PC-9 (cell line): ENCODE measurements around the gene SLC28A2. TPM values are rescaled to one million over a fixed set of nuclear protein-coding genes. Genes with fewer than 3 reads are reported as not detected.

Experiments used
- BruUV-seq: library from RNA; stranded (reverse); fragments of 400-500 nt; replicated peaks from 2 replicates; lab custom pipeline; 2021; lab: Mats Ljungman, UMichigan
- CTCF ChIA-PET: fragments of 300-600 bp; sonication (Branson Sonifier 250); formaldehyde crosslinking; loops from one replicate; lab custom pipeline; 2022; ENCODE audit warnings: antibody characterized with exemption; lab: Charles Lee
- POLR2A ChIA-PET: fragments of 300-600 bp; sonication (Branson Sonifier 250); formaldehyde crosslinking; loops from one replicate; lab custom pipeline; 2022; ENCODE audit warnings: antibody characterized with exemption; ENCODE audit not compliant: unreplicated experiment; lab: Charles Lee
- DNase-seq, 2 experiments: peaks; one replicate each; pipeline versions ENCODE4 v3.0.0 to v3.0.0-alpha.2; 2015 to 2022; ENCODE audit warnings: mixed read lengths in 1 of 2
- H2AFZ ChIP-seq: fragments of 200-600 bp; sonication (generic); 2 replicates; pipeline ENCODE4 v1.8.1; 2017; ENCODE audit warnings: antibody characterized with exemption
- H3F3A ChIP-seq: fragments of 200-600 bp; sonication (generic); 2 replicates; pipeline ENCODE4 v1.8.1; 2017; ENCODE audit warnings: antibody characterized with exemption, mild to moderate bottlenecking, low read depth; ENCODE audit not compliant: insufficient read depth
- H3K27ac ChIP-seq: fragments of 200-600 bp; sonication (generic); 2 replicates; pipeline ENCODE4 v1.6.1; 2016; ENCODE audit warnings: mixed run types
- H3K27me3 ChIP-seq: fragments of 200-600 bp; sonication (generic); 2 replicates; pipeline ENCODE4 v1.6.1; 2016; ENCODE audit warnings: low read depth, mixed run types; ENCODE audit not compliant: insufficient read depth
- H3K36me3 ChIP-seq: fragments of 200-600 bp; sonication (generic); 2 replicates; pipeline ENCODE4 v1.6.1; 2016; ENCODE audit warnings: low read depth, mixed run types
- H3K4me1 ChIP-seq: fragments of 200-600 bp; sonication (generic); replicated peaks from 2 replicates; pipeline ENCODE4 v1.6.1; 2016; ENCODE audit warnings: mixed run types; ENCODE audit not compliant: insufficient read depth
- H3K4me2 ChIP-seq: fragments of 200-600 bp; sonication (generic); 2 replicates; pipeline ENCODE4 v1.6.1; 2017; ENCODE audit warnings: mixed run types
- H3K4me3 ChIP-seq: fragments of 200-600 bp; sonication (generic); 2 replicates; pipeline ENCODE4 v1.6.1; 2016; ENCODE audit warnings: mixed run types
- H3K79me2 ChIP-seq: fragments of 200-600 bp; sonication (generic); 2 replicates; pipeline ENCODE4 v1.6.1; 2017; ENCODE audit warnings: low read depth, mixed run types
- H3K9me2 ChIP-seq: fragments of 200-600 bp; sonication (generic); 2 replicates; pipeline ENCODE4 v1.8.1; 2017; ENCODE audit warnings: mild to moderate bottlenecking; ENCODE audit not compliant: insufficient read depth
- H3K9me3 ChIP-seq: fragments of 200-600 bp; sonication (generic); 2 replicates; pipeline ENCODE4 v1.8.1; 2016; ENCODE audit warnings: low read depth; ENCODE audit not compliant: insufficient read depth
- H4K20me1 ChIP-seq: fragments of 200-600 bp; sonication (generic); 2 replicates; pipeline ENCODE4 v1.8.1; 2017; ENCODE audit not compliant: insufficient read depth
- EZH2 ChIP-seq: fragments of 200-600 bp; sonication (generic); IDR thresholded peaks from 2 replicates; pipeline ENCODE4 v1.8.0; 2017; ENCODE audit warnings: antibody characterized with exemption, low read depth
- intact Hi-C: fragments of 100-400 bp; cut with micrococcal nuclease; formaldehyde crosslinking; loops from one replicate; pipeline ENCODE4 v1.10.0; 2022; ENCODE audit not compliant: unreplicated experiment
- total RNA-seq: library from RNA; stranded (reverse); gene quantifications from 2 replicates; pipeline ENCODE4 v1.2.3, GENCODE V29; 2021
- TF ChIP-seq, protein P1 (sequence below): fragments of 200-600 bp; sonication (generic); conservative IDR thresholded peaks from 2 replicates; pipeline ENCODE4 v1.6.1; 2017; ENCODE audit warnings: mixed run types, antibody characterized with exemption, mild to moderate bottlenecking, moderate library complexity

Gene SLC28A2
- total RNA-seq, 1 experiment from 2014 or later, result not detected

DNA sequence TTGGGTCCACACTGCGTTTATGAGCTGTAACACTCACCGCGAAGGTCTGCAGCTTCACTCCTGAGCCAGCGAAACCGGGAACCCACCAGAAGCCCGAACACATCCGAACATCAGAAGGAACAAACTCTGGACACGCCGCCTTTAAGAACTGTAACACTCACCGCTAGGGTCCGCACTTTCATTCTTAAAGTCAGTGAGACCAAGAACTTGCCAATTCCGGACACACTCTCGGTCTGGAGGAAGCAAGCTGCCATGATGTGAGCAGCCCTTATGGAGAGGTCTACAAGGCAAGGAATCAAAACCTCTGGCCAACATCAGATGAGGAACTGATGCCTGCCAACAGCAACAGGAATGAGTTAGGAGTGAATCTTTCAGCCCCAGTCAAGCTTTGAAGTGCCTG lies 62.9 kb downstream of the SLC28A2 start:
- no TSS peak for BruUV-seq
- H3K9me2 ChIP-seq, result no peaks in the 10 kb centered on the region
- peak in 1 of 2 experiments; percentile 27 for DNase-seq
- no peak overlapping the region for H3K4me3 ChIP-seq
- H3K9me3 ChIP-seq, result no peaks in the 10 kb centered on the region
- POLR2A ChIA-PET, result no interaction called here
- no peak overlapping the region for H2AFZ ChIP-seq
- no peaks in the 10 kb centered on the region for H3K4me1 ChIP-seq
- H3K27me3 ChIP-seq, result no peaks in the 10 kb centered on the region
- no peak overlapping the region for H3K27ac ChIP-seq
- no peaks in the 10 kb centered on the region for H3F3A ChIP-seq
- no peaks in the 10 kb centered on the region for H3K79me2 ChIP-seq
- intact Hi-C loops, result no loop called here
- TF ChIP-seq, protein P1, sequence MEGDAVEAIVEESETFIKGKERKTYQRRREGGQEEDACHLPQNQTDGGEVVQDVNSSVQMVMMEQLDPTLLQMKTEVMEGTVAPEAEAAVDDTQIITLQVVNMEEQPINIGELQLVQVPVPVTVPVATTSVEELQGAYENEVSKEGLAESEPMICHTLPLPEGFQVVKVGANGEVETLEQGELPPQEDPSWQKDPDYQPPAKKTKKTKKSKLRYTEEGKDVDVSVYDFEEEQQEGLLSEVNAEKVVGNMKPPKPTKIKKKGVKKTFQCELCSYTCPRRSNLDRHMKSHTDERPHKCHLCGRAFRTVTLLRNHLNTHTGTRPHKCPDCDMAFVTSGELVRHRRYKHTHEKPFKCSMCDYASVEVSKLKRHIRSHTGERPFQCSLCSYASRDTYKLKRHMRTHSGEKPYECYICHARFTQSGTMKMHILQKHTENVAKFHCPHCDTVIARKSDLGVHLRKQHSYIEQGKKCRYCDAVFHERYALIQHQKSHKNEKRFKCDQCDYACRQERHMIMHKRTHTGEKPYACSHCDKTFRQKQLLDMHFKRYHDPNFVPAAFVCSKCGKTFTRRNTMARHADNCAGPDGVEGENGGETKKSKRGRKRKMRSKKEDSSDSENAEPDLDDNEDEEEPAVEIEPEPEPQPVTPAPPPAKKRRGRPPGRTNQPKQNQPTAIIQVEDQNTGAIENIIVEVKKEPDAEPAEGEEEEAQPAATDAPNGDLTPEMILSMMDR, result peak; percentile 25; the same call in 1 of the 2 replicates
- TF ChIP-seq EZH2, result no peak
- H4K20me1 ChIP-seq, result no peaks in the 10 kb centered on the region
- CTCF ChIA-PET, result interaction anchor here (0.6 to 1.2 kb wide), 2 partner anchors 87 to 103 kb away, joined by 3 to 6 read pairs; a partner anchor contains a TSS
- H3K36me3 ChIP-seq, result no peaks in the 10 kb centered on the region
- no peak overlapping the region for H3K4me2 ChIP-seq

DNA sequence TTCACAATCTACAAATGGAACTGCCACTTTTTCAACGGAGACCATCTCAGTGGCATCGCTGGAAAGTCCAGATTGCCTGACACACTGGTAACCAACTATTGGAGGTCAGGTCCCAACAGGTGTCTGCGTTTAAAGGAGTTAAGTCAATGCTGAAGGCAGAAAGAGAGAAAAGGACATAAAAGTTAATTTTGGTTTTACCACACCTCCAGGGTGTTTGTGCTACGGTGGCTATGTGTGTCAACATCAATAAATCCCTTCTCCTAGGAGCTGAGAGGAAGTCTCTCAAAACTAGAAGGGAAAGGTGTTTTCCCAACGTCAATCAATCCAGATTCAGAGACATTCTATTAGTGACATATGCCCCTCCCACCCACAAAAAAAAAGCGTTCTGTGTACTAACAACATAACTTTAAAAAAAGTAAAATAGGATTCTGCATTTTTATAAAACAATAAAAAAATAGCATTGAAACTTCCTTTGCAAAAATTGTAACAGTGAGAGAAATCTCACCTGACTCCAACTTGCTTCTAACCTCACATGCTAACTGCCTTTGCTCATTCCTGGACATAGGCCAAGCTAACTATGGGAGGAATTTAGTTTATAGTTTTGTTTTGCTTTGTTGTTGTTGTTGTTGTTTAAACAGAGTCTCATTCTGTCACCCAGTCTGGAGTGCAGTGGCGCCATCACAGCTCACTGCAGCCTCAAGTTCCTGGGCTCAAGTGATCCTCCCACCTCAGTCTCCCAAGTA lies 67.6 kb downstream of the SLC28A2 start:
- H3K27me3 ChIP-seq, result no peaks in the 10 kb centered on the region
- intact Hi-C loops, result no loop called here
- no peak overlapping the region for H3K4me2 ChIP-seq
- H3K4me3 ChIP-seq, result no peak overlapping the region
- 0 out of 2 replicates have a peak, but pooled peaks cover 6% of the 10 kb centered on the region for H3F3A ChIP-seq
- POLR2A ChIA-PET, result interaction anchor here (0.6 kb wide), 1 partner anchor 82 kb away, joined by 6 read pairs; a partner anchor contains a TSS
- no peaks in the 10 kb centered on the region for H3K79me2 ChIP-seq
- H3K9me3 ChIP-seq, result no peaks in the 10 kb centered on the region
- DNase-seq, result no peak
- CTCF ChIA-PET, result no interaction called here
- no peak overlapping the region for H3K27ac ChIP-seq
- H4K20me1 ChIP-seq, result no peaks in the 10 kb centered on the region
- no peaks in the 10 kb centered on the region for H3K36me3 ChIP-seq
- no TSS peak for BruUV-seq
- no peak overlapping the region for H2AFZ ChIP-seq
- H3K9me2 ChIP-seq, result no peaks in the 10 kb centered on the region
- H3K4me1 ChIP-seq, result no peaks in the 10 kb centered on the region
- no peak for TF ChIP-seq EZH2
- TF ChIP-seq, protein P1, result no peak

DNA sequence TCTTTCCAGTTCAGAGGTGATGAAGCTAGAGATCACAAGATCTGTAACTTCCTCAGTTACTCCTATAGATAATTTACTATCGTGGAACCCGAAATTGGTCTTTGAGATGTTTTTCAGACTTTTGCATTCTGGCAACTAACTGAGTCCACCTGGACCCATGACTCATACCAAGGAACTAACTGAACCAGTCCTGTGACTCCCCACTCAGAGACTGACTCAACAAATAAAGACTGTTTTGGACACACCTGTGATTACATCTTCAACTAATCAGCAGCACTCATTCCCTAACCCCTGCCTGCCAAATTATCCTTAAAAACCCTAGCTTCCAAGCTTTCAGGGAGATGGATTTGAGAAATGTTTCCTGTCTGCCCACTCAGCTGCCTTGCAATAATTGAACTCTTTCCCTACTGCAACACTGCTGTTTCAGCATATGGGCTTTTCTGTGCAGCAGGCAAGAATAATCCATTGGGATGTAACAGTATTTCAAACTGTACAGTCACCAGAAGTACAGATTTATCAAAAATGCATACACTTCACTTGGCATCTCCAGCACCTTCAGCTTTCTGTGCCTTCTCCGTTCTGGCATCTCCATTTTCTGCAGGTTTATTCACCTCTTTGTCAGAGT lies 68.7 kb downstream of the SLC28A2 start:
- POLR2A ChIA-PET, result no interaction called here
- intact Hi-C loops, result no loop called here
- Histone ChIP-seq H3K36me3 (no peaks in the 10 kb centered on the region), H3K27me3 (no peaks in the 10 kb centered on the region), H4K20me1 (no peaks in the 10 kb centered on the region), H3K27ac (no peak overlapping the region), H3K4me2 (no peak overlapping the region), H3K79me2 (no peaks in the 10 kb centered on the region), H3K9me2 (no peaks in the 10 kb centered on the region), H2AFZ (no peak overlapping the region), H3K4me1 (no peaks in the 10 kb centered on the region), H3K9me3 (no peaks in the 10 kb centered on the region), H3K4me3 (no peak overlapping the region), H3F3A (0 out of 2 replicates have a peak, but pooled peaks cover 6% of the 10 kb centered on the region)
- TF ChIP-seq, protein P1, result no peak
- no peak for TF ChIP-seq EZH2
- CTCF ChIA-PET, result no interaction called here
- peak; percentile 16 to 59 for DNase-seq
- no TSS peak for BruUV-seq
